Coronary artery (tissue), 2 donors: Measurements from ENCODE around the gene AFF1.

ENCODE experiments used
- DNase-seq: peaks from one replicate; pipeline ENCODE4 v3.0.0-alpha.2; 2017; ENCODE audit warnings: low spot score
- H3K27ac ChIP-seq, 2 donors: fragments of 200-600 bp; sonication (generic); one replicate each; pipeline ENCODE4 v1.5.1; 2016 to 2019
- H3K4me3 ChIP-seq: fragments of 200-600 bp; sonication (generic); 2 replicates; pipeline ENCODE4 v1.5.1; 2016; ENCODE audit warnings: mild to moderate bottlenecking, moderate library complexity
- CTCF ChIP-seq: fragments of 200-600 bp; sonication (generic); IDR thresholded peaks from one replicate; pipeline ENCODE4 v1.5.1; 2019; ENCODE audit warnings: antibody characterized with exemption

The AFF1 gene

DNA sequence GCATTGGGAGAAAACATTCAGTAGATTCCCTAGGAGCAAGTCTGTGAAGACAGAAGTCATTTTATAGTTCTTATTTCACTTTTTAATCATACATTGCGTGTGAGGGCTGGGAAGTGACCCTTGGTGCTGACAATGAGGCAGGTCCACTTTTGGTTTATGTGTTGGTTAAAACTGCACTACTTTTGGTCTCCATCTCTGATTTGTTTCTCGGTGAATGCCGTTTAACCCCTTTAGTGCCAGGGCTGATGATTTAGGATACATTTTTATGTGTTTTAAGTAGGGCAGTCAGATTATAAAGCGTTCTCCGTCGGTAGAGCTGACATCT lies 110.4 kb downstream of the AFF1 start:
- no peak for TF ChIP-seq CTCF
- H3K27ac ChIP-seq, result peak overlapping the region; percentile 73 to 84
- peak overlapping the region; percentile 43 for H3K4me3 ChIP-seq
- DNase-seq, result no peak

DNA sequence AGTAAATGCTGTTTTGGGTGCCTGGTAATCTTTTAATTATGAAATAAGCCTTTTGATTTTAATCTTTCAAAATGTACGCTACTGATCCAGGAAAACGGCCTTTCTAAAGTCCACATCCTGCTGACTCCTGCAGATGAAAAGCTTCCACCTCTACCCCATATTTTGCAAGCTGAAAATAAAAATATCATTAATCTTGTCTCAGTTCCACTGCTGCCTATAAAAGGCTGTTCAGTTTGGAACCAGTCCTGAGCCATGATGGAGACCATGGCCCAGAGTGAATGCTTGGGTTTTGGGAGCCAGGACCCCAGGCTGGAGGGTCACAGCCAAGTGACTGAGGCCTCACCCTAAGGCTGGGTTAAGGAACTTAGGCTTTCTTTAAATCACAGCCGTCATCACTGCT lies 110.8 kb downstream of the AFF1 start:
- Histone ChIP-seq H3K4me3 (peak overlapping the region; percentile 43), H3K27ac (peak overlapping the region; percentile 73 to 84)
- no peak for DNase-seq
- no peak for TF ChIP-seq CTCF

GRCh38 chr4:87046121-87046551 lies 111.3 kb downstream of the AFF1 start:
- Histone ChIP-seq H3K27ac (peak overlapping the region; percentile 73 to 84), H3K4me3 (peak overlapping the region; percentile 43)
- no peak for TF ChIP-seq CTCF
- DNase-seq, result no peak

DNA sequence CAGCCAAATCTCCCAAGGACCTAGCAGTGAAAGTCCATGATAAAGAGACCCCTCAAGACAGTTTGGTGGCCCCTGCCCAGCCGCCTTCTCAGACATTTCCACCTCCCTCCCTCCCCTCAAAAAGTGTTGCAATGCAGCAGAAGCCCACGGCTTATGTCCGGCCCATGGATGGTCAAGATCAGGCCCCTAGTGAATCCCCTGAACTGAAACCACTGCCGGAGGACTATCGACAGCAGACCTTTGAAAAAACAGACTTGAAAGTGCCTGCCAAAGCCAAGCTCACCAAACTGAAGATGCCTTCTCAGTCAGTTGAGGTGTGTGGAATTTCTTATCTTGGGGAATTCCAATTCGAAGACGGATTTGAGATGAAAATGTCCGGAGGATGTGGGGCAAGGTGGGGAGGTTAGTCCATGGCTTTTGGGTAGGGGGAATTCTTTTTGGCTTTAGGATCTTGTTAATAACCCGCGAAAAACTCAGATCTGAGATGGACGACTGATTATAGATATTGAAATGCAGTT lies 112.5 kb downstream of the AFF1 start:
- DNase-seq, result no peak
- no peak for TF ChIP-seq CTCF
- Histone ChIP-seq H3K27ac (peak overlapping the region in 1 of 2 donors; percentile 46), H3K4me3 (no peak overlapping the region)

- no peak for TF ChIP-seq CTCF
- H3K4me3 ChIP-seq, result no peak overlapping the region
- DNase-seq, result no peak
- peak overlapping the region in 1 of 2 donors; percentile 78 for H3K27ac ChIP-seq
Measured at GRCh38 chr4:87049508-87049907, 114.7 kb downstream of the AFF1 start.

DNA sequence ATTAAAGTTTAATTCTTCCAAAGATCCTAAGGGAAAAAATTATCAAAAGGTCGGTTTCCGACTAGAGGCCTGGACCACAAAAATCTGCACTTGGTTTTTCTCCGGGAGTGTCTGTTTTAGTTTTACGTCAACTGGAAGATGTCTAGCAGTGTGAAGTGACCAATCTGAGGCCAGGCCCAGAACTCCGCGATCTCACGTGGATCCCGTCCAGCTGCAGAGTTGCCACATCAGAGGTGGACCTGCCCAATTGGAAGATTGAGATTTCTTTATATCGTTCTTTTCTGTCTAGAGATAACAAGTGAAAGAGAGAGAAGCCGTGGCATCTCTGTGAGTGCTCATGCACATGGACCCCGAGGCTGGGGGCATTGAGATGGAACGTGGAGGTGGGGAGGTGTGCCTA lies 115.8 kb downstream of the AFF1 start:
- Histone ChIP-seq H3K27ac (peak overlapping the region; percentile 74 to 78), H3K4me3 (peak overlapping the region; percentile 53)
- no peak for TF ChIP-seq CTCF
- DNase-seq, result no peak

DNA sequence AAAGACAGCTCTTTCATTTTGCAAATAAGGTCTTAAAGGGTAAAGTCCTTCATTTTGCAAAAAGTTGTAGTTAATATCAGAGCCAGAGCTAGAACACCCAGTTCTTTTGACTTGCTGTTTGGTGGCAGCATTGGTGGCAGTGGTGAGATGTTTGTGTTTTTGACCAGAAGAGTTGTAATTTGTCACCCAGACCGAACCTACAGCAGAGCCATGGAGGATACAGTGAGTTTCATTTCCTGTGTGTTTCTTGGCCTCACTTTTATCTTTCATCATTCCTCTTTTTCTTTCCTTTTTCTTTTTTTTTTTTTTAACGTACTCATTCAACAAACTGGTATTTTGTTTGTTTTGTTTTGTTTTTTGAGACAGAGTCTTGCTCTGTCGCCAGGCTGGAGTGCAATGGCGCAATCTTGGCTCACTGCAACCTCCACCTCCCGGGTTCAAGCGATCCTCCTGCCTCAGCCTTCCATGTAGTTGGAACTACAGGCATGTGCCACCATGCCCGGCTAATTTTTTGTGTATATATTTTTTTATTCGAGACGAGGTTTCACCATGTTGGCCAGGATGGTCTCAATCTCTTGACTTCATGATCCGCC lies 116.4 kb downstream of the AFF1 start:
- Histone ChIP-seq H3K27ac (peak overlapping the region; percentile 74 to 78), H3K4me3 (peak overlapping the region; percentile 53)
- no peak for TF ChIP-seq CTCF
- no peak for DNase-seq
